CD4-positive, alpha-beta T cell treated with Interleukin-12 subunit alpha and Interleukin-12 subunit beta, for 1 hour (primary cell): ENCODE results near the gene REPS1.
"Not testable (repeated sequence)": the region's sequence is repeated elsewhere in the genome, so short reads cannot be mapped to it uniquely, and the experiment has no call there.

Source experiments
- DNase-seq: peaks from one replicate; pipeline ENCODE4 v3.0.0-alpha.2; 2020

The REPS1 gene

GRCh38 chr6:138987643-138988468 is at the start of gene REPS1:
REPS1 (minus strand) TSS chr6:138988253; CDS start chr6:138987682, 571 bp downstream.
- peak; percentile 92 for DNase-seq

- DNase-seq = no peak
Measured at GRCh38 chr6:139037490-139037889, 49.4 kb upstream of the REPS1 start.

GRCh38 chr6:139030228-139030963 is 42.3 kb upstream of the REPS1 start:
- peak; percentile 39 for DNase-seq

GRCh38 chr6:139029470-139030227 is 41.6 kb upstream of the REPS1 start:
- peak; percentile 17 for DNase-seq

- DNase-seq = peak; percentile 75
Measured at GRCh38 chr6:139028658-139029469, 40.8 kb upstream of the REPS1 start, which contains the start of gene ABRACL. ABRACL (plus strand) TSS chr6:139028745; CDS start chr6:139034161, 5,416 bp downstream.

- no peak for DNase-seq
Measured at GRCh38 chr6:139028215-139028657, 40.2 kb upstream of the REPS1 start.

GRCh38 chr6:139027620-139028182 is 39.6 kb upstream of the REPS1 start:
- peak; percentile 42 for DNase-seq

GRCh38 chr6:139025416-139025815 is 37.4 kb upstream of the REPS1 start:
- DNase-seq = not testable (repeated sequence)

GRCh38 chr6:139020689-139021088 is 32.6 kb upstream of the REPS1 start:
- DNase-seq = no peak

GRCh38 chr6:139019722-139020121 is 31.7 kb upstream of the REPS1 start:
- no peak for DNase-seq

- DNase-seq = no peak
Measured at GRCh38 chr6:139017227-139017626, 29.2 kb upstream of the REPS1 start.

- DNase-seq = no peak
Measured at GRCh38 chr6:139016337-139017213, 28.5 kb upstream of the REPS1 start.

GRCh38 chr6:139014945-139015344 is 26.9 kb upstream of the REPS1 start:
- no peak for DNase-seq

GRCh38 chr6:139013185-139013800 is 25.2 kb upstream of the REPS1 start:
- DNase-seq = no peak

GRCh38 chr6:139011980-139012379 is 23.9 kb upstream of the REPS1 start:
- no peak for DNase-seq

- DNase-seq = no peak
Measured at GRCh38 chr6:139010674-139011073, 22.6 kb upstream of the REPS1 start.

- no peak for DNase-seq
Measured at GRCh38 chr6:139008117-139008516, 20.1 kb upstream of the REPS1 start.

- no peak for DNase-seq
Measured at GRCh38 chr6:139007428-139007827, 19.4 kb upstream of the REPS1 start.

GRCh38 chr6:139006477-139006876 is 18.4 kb upstream of the REPS1 start:
- DNase-seq = no peak

- DNase-seq = no peak
Measured at GRCh38 chr6:139003751-139004150, 15.7 kb upstream of the REPS1 start.
